HG02571 (cell line): ENCODE data around the gene CLPTM1L.
A peak's percentile ranks its signal among the peaks of the same experiment; 100 is the strongest.
"Not testable (repeated sequence)": the region's sequence is repeated elsewhere in the genome, so short reads cannot be mapped to it uniquely, and the experiment has no call there.

Source experiments
- ATAC-seq: cut with Tn5 transposase; IDR thresholded peaks from one replicate; pipeline ENCODE4 v1.9.1; 2021; ENCODE audit warnings: mild to moderate bottlenecking, moderate library complexity; ENCODE audit not compliant: unreplicated experiment

The CLPTM1L gene

DNA sequence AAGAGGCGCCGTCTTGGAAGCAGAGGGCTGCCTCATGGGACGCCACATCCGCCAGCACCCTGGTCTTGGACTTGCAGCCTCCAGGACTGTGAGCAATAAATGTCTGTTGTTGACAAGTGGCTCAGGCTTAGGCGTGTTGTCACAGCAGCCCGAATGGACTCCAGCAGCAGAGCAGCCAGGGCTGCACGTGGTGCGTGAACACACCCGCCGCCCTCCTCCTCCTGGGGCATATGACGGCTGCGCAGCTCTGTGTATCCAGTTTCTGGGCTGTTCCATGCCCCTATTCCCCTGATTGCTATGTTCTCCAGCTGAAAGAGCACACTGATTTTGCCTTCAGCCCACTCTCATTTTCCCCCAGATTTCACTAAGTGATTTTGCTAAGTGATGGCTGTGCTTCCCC, 36.0 kb upstream of the CLPTM1L start:
- no peak for ATAC-seq

DNA sequence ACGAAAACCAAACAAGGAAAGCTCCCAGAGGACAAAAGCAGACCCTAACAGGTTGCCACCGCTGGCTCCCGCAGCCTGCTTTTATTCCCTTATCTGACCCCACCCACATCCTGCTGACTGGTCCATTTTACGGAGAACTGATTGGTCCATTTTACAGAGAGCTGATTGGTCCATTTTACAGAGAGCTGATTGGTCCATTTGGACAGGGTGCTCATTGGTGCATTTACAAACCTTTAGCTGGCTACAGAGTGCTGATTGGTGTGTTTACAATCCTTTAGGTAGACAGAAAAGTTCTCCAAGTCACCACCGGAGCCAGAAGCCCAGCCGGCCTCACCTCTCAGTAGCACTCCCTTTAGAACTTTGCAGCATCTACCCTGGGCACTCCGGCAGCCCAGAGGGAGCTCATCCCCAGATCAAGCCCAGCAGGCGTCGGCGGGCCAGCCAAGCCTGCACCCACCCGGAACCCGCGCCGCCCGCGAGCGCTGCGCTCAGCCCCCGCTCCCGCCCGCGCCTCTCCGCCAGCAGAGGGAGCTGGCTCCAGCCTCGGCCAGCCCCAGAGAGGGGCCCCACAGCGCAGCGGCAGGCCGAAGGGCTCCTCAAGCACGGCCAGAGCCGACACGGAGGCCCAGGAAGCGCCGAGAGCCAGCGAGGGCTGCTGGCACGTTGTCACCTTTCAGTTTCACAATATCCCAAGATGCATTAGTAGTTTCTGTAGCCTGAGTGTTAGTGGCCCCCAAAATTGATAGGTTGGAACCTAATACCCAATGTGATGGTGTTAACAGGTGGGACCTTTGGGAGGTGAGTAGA, 35.3 kb upstream of the CLPTM1L start:
- ATAC-seq = peak; percentile 66

DNA sequence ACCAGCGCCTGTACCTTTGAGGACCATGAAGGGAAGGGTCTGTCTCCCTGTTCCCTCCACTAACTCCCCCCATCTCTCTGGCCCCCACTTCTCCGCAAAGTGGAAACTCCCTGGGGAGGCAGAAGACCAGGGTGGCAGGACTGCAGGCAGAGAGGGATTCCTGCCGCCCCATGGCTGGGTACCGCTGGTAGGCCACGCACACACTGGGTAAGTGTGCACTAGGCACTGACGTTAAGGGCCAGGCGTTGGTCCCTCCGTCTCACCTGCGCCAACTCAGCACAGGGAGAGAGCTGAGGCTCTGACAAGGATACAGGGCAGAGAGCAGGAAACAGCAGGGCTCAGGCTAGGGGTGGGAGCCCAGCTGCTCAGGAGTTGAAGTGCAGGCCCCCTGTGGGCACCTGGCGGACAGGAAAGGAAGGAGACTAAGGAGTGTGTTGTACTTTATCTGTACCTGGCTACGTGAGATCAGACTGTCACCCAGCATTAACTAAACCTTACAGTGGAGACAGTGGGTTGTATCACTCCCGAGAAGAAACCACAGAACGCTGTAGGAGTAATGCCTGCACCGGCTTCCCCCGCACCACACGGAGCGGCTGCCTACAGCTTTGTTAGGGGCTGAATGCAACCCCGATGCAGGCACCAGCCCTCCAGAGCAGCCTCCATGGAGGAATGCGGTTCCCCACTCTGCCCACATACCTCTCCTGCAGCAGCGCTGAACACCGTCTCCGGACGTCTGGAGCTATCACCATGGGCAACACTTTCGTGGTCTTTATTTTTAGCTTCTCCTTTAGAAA, 34.2 kb upstream of the CLPTM1L start:
- no peak for ATAC-seq

DNA sequence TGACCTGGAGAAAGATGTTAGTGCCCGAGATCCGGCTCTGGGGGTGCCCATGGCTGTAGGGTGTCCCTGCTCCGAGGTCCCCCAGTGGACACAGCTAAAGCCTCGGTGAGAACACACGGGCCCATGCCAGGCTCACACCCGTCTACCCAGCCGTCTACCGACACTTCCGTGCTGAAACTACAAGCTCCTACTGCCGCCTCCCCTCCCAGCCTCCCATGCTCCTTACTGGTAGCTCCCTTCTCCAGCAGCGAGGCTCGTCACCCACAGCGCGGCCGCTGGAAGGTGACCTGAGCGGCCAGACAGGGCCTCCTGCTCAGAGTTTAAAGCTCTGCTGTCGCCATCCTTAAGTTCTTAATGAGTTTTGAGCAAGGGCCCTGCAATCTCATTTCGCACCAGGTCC, 33.2 kb upstream of the CLPTM1L start:
- no peak for ATAC-seq

DNA sequence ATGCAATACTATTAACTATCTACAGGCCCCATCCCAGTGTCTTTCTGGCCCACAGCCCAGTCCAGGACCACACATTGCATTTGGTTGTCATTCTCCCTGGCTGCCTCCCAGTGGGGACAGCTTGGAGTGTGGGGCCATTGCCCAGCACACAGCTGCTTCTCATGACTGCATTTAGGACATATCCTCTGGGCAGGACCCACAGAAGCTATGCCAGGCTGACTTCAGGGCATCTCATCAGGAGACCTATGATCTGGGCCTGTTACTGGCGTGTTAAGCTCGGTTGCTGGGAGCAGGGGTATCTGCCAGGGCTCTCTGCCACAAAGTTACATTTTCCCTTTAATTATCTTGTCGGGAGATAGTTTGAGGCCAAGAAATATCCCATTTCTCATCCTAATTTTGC, 32.1 kb upstream of the CLPTM1L start:
- no peak for ATAC-seq

DNA sequence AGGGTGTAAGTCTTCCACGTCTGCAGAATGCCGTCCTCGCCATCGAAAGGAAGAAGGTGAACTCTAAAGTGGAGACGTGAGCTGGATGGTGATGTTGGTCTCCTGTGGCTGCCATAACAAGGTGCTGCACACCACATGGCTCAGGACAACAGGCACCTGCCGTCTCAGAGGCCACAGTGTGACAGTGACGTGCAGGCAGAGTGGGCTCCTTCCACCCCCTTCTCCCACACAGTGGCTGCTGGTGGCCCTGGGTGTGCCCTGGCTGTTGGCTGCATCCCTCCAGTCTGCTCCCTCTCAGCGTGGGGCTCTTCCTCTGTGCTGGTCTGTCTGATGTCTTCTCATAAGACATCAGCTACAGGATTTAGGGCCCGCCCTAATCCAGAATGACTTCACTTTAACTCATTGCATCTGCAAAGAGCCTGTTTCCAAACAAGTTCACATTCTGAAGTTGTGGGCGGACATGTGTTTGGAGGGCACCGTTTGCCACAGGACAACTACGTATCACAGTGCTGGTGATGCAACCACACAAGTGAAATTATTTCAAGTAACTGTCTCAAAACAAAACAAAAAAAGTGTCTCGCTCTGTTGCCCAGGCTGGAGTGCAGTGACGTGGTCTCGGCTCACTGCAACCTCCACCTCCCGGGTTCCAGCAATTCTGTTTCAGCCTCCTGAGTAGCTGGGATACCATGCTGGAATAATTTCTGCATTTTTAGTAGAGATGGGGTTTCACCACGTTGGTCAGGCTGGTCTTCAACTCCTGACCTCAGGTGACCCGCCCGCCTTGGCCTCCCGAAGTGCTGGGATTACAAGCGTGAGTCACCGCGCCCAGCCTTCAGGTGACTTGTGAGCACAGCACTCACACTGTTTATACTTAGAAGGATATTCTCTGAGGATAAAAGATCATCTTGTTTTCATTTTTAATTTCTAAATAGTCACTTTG, 31.2 kb upstream of the CLPTM1L start:
- ATAC-seq = no peak

DNA sequence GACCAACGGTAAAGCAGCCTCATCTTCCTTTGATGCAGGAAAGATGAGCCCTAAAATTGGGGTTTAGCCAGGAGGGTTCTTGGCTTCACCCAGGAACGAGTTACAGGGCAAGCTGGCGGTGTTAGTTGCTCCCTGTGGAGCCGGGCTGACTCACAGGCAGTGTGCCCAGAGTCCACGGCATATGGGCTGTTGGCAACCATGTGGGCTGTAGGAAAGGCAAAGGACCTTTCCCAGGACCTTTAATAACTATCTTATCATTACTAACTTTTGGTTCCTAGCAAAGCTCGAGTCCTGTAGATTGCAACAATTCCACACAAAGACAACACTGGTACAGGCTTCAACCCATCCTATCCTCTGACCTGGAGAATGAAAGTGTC, 29.8 kb upstream of the CLPTM1L start:
- no peak for ATAC-seq

DNA sequence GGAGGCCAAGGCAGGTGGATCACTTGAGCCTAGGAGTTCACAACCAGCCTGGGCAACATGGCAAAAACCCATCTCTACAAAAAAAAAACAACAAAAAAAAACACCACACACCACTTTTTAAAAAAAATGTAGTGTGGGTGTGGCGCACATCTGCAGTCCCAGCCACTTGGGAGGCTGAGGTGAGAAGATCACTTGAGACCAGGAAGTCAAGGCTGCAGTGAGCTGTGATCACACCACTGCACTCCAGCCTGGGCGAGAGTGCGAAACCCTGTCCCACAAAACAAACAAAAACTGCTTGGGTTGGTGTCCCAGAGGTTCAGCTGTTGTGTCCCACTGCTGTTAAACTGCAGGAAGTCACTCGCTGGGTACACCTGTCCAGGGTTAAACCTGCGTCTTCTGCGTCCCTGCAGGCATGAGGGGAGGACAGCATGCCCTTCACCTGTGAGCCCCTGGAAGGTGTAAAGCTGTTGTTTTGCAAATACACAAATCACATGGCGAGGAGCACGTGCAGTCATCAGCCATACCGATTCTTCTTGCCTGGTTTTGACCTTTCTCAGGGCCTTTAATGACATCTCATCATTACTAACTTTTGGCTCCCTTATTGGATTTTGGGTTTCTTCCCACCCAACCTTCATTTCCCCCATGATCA, 29.3 kb upstream of the CLPTM1L start:
- no peak for ATAC-seq

DNA sequence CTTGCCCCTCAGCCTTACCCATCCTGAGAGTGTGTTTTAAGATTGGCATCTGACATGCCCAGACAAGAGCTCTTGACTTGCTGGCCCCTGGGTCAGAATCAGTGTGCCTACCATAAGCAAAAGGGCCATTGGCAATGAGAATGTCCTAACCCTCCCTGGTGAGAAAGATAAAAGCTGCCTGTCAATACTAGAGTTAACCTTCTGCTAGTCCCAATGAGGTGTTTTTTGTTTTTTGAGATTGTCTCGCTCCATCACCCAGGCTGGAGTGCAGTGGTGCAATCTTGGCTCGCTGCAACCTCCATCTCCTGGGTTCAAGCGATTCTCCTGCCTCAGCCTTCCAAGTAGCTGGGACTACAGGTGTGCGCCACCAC, 27.1 kb upstream of the CLPTM1L start:
- not testable (repeated sequence) for ATAC-seq

DNA sequence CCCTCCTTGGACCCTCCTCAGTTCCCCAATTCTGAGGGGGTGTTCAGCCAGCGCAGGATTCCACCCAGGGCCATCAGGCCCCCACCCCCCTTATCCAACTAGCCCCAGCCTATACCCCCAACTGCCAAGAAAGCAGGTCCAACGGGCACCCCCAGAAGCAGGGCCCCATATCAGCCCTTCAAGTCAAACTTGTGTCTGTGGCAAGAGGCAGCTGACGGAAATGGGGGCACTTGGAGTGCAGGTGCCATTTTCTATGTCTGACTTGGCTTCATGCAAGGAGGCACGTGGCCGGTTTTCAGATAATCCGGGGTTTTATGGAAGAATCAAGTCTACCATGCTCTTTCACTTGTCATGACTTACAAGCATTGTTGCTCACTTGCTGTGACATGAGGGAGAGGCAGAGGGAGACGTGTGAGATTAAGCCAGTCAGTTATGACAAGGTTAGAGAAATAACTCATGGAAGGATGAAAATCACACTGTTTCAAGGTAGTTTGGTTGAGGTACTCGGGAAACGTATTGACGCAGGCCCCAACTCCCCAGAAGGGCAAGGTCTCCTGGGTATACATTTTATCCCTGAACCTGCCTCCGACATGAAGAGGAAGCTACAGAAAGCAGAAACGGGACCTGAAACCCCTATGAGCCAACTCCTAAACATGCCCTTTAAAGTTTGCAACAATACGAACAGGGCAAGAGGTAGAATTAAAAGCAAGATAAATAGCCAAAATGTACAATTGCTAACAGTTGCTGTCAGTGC, 26.5 kb upstream of the CLPTM1L start:
- ATAC-seq = no peak

DNA sequence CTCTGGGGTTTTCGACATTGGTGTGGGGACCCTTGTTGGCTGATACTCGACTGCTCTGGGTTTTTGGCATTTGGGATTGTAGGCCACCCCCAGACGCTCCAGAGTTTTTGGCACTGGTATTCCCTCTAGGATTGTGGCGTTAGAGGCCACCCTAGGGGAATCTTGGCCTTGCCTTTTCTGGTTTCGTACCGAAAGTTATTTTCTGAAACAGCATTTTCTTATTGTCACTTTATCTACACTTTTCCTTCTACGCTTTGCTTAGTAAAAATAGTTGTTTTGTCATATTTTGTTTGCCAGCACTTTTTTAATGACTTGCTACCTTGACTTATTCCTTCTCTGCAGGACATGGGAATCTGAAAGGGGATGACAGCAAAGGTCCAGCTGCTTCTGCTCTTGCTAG, 25.1 kb upstream of the CLPTM1L start:
- ATAC-seq = no peak

DNA sequence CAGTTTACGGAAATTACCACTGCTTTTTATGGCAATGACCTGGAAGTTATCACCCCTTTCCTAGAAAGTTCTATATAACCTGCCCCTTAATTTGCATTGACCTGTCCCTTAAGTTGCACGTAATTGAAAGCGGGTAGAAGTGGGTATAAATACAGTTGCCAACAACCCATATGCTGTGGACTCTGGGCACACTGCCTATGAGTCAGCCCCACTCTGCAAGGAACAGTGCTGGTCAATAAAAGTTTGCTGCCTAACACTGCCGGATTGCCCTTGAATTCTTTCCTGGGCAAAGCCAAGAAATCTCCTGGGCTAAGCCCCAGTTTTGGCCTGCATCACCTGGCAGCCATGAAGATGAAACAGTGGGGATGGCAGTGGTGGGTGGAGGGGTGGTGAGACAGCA, 23.9 kb upstream of the CLPTM1L start:
- no peak for ATAC-seq

DNA sequence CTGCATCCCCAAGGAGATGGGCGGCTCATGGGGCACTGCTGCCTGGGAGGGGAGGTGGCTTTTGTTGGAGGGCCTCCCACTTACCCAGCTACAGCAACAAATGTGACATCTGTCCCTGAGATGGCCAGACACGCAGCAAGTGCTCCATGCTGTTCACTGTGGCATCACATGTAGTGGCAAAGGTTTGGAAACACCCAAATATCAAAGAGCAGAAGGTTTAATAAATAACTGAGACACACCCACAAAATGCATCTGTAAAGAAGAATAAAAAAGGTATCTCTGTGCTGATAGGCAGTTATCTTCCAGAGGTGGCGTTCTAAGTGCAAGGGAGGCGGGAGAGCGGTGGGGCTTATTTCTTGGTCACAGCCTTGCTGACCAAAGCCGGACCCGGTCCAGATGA, 23.3 kb upstream of the CLPTM1L start:
- no peak for ATAC-seq

DNA sequence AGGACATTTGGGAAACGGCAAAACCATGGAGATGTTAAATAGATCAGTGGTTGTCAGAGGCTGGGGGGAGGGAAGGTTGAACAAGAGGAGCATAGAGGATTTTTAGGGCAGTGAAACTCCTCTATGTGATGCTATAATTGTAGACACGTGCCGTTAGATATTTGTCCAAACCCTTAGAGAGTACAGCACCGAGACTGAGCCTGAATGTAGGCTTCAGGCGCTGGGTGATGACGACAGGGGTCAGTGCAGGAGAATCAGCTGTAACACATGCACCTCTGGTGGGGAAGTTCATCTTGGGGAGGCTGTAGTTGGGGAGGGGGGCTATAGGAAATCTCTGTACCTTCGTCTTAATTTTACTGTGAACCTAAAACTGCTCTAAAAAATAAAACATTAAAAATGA, 22.2 kb upstream of the CLPTM1L start:
- ATAC-seq = no peak

DNA sequence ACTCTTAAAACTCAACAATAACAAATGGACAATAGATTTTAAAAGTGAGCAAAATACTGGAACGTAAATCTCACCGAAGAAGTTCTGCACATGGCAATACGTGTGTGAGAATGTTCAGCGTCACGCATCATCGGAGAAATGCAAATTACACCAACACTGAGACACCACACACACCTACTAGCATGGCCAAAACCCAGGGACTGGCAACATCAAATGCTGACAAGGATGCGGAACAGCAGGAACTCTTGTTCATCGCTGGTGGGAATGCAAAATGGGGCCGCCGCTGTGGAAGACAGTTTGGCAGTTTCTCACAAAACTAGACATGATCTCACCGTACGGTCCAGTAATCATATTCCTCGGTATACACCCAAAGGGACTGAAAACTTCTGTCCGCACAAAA, 21.6 kb upstream of the CLPTM1L start:
- no peak for ATAC-seq

DNA sequence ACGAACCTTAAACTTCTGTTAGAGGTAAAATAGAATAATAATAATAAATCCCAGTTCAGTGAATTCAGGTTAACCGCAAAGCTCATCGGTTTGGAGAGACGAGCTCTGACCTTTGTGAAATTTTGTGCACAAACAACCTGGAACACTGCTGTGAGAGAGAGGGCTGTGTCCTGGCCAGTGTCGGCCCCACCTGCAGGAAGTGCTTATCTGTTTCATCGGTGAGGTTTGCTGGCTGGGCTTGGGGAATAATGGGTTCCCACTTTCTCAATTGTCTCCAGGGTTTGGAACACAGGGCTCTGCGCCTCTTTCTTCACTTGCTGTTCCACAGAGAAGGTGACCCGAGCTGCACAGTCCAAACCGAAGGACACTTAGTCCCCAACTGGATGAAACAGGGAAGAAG, 19.3 kb upstream of the CLPTM1L start:
- no peak for ATAC-seq

DNA sequence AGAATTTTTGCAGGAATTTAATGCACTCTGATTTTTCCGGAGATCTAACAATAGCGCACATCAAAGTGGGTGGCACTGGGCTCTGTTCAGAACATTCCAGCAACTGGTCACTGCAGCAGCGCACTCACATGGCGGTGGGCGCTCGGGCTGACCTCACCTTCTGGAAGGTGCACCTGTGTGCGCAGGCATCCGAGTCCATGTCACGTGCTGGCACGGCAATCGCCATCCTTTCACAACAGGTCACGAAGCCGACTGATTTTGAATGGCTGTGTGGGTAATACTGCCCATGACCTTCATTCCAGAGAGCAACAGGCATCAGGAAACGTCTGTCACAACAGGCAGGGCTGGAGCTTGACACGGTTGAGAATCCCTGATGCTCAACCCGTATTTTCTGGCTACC, 18.7 kb upstream of the CLPTM1L start:
- ATAC-seq = no peak

DNA sequence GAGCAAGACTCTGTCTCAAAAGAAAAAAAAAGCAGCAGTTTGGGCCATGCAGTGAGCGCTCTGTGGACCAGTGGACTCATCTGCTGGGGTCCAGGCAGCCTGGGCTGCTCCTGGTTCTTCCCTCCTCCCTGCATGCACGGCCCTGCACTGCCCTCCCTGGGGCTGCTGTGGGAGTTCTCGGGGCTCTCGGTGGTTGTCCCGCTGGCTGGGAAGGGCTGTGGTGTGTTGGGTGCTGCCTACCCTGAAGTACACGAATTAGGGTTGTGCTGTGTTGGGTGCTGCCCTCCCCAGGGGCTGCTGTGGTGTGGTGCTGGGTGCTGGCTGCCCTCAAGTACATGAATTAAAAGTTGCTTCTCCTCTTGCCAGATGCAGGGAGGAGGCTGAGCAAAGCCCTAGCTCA, 18.3 kb upstream of the CLPTM1L start:
- no peak for ATAC-seq

DNA sequence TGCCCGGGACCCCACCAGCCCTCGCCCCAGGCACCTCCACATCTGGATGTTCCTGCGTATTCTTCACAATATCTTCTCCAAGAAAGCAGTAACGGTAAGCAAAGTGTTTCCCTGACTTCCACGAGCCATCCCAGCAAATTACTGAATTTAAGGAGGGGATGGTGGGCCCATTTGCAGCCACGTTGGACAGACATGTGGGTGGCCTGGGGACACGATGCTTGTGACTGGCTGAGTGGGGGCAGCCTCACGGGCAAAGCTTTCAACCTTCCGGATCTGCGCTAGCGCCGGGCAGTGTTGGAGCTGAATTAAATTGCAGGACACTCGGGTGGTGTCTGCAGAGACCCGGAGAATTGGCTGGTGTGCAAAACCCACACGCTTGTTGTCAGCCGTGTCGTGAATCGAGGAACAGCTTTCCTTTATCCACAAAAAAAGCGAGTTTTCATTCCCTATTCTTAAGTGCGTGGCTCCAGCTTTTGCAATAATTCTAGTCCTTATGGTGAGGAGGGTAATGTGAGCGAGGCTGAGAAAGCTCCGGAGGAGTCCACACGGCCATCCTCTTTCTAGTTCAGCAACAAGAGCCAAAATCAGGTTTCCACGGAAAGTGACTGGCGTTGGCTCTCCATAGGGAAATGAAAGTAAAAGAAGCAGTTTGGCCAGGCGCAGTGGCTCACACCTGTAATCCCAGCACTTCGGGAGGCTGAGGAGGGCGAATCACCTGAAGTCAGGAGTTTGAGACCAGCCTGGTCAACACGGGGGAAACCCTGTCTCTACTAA, 17.5 kb upstream of the CLPTM1L start:
- ATAC-seq = no peak
